H9 (cell line): ENCODE measurements around the gene WDR83. TPM values are rescaled to one million over a fixed set of nuclear protein-coding genes. Genes with fewer than 3 reads are reported as not detected.
A peak's percentile ranks its signal among the peaks of the same experiment; 100 is the strongest.

Experiments used
- DNase-seq: peaks from one replicate; pipeline ENCODE4 v3.0.0-alpha.2; 2017
- H2AFZ ChIP-seq: one replicate; pipeline ENCODE4 v1.6.1; 2013; ENCODE audit warnings: mild to moderate bottlenecking, low read length, control low read depth, moderate library complexity
- H2AK5ac ChIP-seq: 2 replicates; pipeline ENCODE4 v1.6.1; 2013; ENCODE audit warnings: low read length, control low read depth, mixed read lengths; ENCODE audit not compliant: insufficient read length
- H2BK120ac ChIP-seq: one replicate; pipeline ENCODE4 v1.6.1; 2013; ENCODE audit warnings: low read depth, mild to moderate bottlenecking, low read length, control low read depth, inconsistent platforms; ENCODE audit not compliant: poor library complexity, severe bottlenecking
- H2BK12ac ChIP-seq: 2 replicates; pipeline ENCODE4 v1.6.1; 2013; ENCODE audit warnings: low read length, control low read depth, mixed read lengths, low read depth; ENCODE audit not compliant: insufficient read length
- H2BK15ac ChIP-seq: 2 replicates; pipeline ENCODE4 v1.6.1; 2013; ENCODE audit warnings: low read depth, low read length, control low read depth
- H2BK20ac ChIP-seq: one replicate; pipeline ENCODE4 v1.6.1; 2013; ENCODE audit warnings: low read depth, mild to moderate bottlenecking, low read length, control low read depth, inconsistent platforms; ENCODE audit not compliant: poor library complexity, severe bottlenecking
- H2BK5ac ChIP-seq: 2 replicates; pipeline ENCODE4 v1.6.1; 2013; ENCODE audit warnings: low read length, control low read depth, mixed read lengths; ENCODE audit not compliant: insufficient read length
- H3K14ac ChIP-seq: 2 replicates; pipeline ENCODE4 v1.6.1; 2013; ENCODE audit warnings: low read length, control low read depth; ENCODE audit not compliant: insufficient read depth
- H3K18ac ChIP-seq: 2 replicates; pipeline ENCODE4 v1.6.1; 2013; ENCODE audit warnings: low read depth, mild to moderate bottlenecking, mixed read lengths, low read length, control low read depth; ENCODE audit not compliant: insufficient read length
- H3K23ac ChIP-seq: 2 replicates; pipeline ENCODE4 v1.6.1; 2013; ENCODE audit warnings: low read length, control low read depth, mixed read lengths, low read depth; ENCODE audit not compliant: insufficient read length
- H3K23me2 ChIP-seq: 2 replicates; pipeline ENCODE4 v1.6.1; 2013; ENCODE audit warnings: low read depth, mild to moderate bottlenecking, mixed read lengths, low read length, control low read depth; ENCODE audit not compliant: insufficient read length, poor library complexity, severe bottlenecking
- H3K27ac ChIP-seq: 2 replicates; pipeline ENCODE4 v1.5.1; 2013; ENCODE audit warnings: low read length, control low read depth, mixed read lengths, low read depth; ENCODE audit not compliant: insufficient read length
- H3K27me3 ChIP-seq: 2 replicates; pipeline ENCODE4 v1.6.1; 2013; ENCODE audit warnings: low read length, control low read depth, inconsistent platforms; ENCODE audit not compliant: insufficient read depth
- H3K4ac ChIP-seq: 2 replicates; pipeline ENCODE4 v1.6.1; 2013; ENCODE audit warnings: low read depth, mild to moderate bottlenecking, control low read depth, inconsistent platforms, low read length, moderate library complexity
- H3K4me1 ChIP-seq: 2 replicates; pipeline ENCODE4 v1.6.1; 2013; ENCODE audit warnings: low read length, control low read depth, inconsistent platforms; ENCODE audit not compliant: insufficient read depth
- H3K4me2 ChIP-seq: 2 replicates; pipeline ENCODE4 v1.6.1; 2013; ENCODE audit warnings: low read length, control low read depth, mixed read lengths; ENCODE audit not compliant: insufficient read length, insufficient read depth
- H3K56ac ChIP-seq: 2 replicates; pipeline ENCODE4 v1.6.1; 2013; ENCODE audit warnings: low read depth, mild to moderate bottlenecking, mixed read lengths, low read length, control low read depth; ENCODE audit not compliant: insufficient read length
- H3K79me1 ChIP-seq: 2 replicates; pipeline ENCODE4 v1.6.1; 2013; ENCODE audit warnings: low read depth, mild to moderate bottlenecking, moderate library complexity, low read length, control low read depth, inconsistent platforms; ENCODE audit not compliant: insufficient read depth, poor library complexity, severe bottlenecking
- H3K79me2 ChIP-seq: 2 replicates; pipeline ENCODE4 v1.6.1; 2013; ENCODE audit warnings: low read length, control low read depth, inconsistent platforms; ENCODE audit not compliant: insufficient read depth
- H3K9ac ChIP-seq: 2 replicates; pipeline ENCODE4 v1.6.1; 2013; ENCODE audit warnings: low read length, control low read depth, mixed read lengths; ENCODE audit not compliant: insufficient read length; ENCODE audit errors: extremely low read depth
- H3K9me3 ChIP-seq: one replicate; pipeline ENCODE4 v1.6.1; 2013; ENCODE audit warnings: low read depth, low read length, inconsistent platforms; ENCODE audit not compliant: control insufficient read depth
- H3T11ph ChIP-seq: one replicate; pipeline ENCODE4 v1.6.1; 2013; ENCODE audit warnings: mild to moderate bottlenecking, low read length, control low read depth, inconsistent platforms
- H4K20me1 ChIP-seq: one replicate; pipeline ENCODE4 v1.6.1; 2013; ENCODE audit not compliant: control insufficient read depth, insufficient read length, insufficient read depth
- H4K5ac ChIP-seq: 2 replicates; pipeline ENCODE4 v1.6.1; 2013; ENCODE audit warnings: low read depth, mild to moderate bottlenecking, mixed read lengths, low read length, control low read depth; ENCODE audit not compliant: insufficient read length
- H4K8ac ChIP-seq: replicated peaks from 2 replicates; pipeline ENCODE4 v1.6.1; 2013; ENCODE audit warnings: low read length, control low read depth, mixed read lengths, low read depth; ENCODE audit not compliant: insufficient read length
- H4K91ac ChIP-seq: 2 replicates; pipeline ENCODE4 v1.6.1; 2013; ENCODE audit warnings: low read depth, mild to moderate bottlenecking, moderate library complexity, mixed read lengths, low read length, control low read depth; ENCODE audit not compliant: insufficient read length
- H3K27ac Mint-ChIP-seq, 3 experiments: 2 replicates in 2 of 3; 3 replicates in 1 of 3; pipeline ENCODE4 v1.8.0; 2020 to 2021; ENCODE audit warnings: mixed read lengths in 3 of 3, mild to moderate bottlenecking in 1 of 3, moderate library complexity in 1 of 3
- H3K27me3 Mint-ChIP-seq: 2 replicates; pipeline ENCODE4 v1.8.0; 2021; ENCODE audit warnings: low read depth, mild to moderate bottlenecking, moderate library complexity, mixed read lengths
- H3K36me3 Mint-ChIP-seq, 3 experiments: 2 replicates in 2 of 3; 3 replicates in 1 of 3; pipeline ENCODE4 v1.8.0; 2020 to 2021; ENCODE audit warnings: low read depth in 3 of 3, mixed read lengths in 3 of 3; ENCODE audit not compliant: insufficient read depth in 1 of 3
- H3K4me1 Mint-ChIP-seq, 2 experiments: 2 replicates each; pipeline ENCODE4 v1.8.0; 2020; ENCODE audit warnings: mixed read lengths in 2 of 2
- H3K4me3 Mint-ChIP-seq, 2 experiments: 2 replicates in 1 of 2; 3 replicates in 1 of 2; pipeline ENCODE4 v1.8.0; 2020 to 2021; ENCODE audit warnings: mild to moderate bottlenecking in 2 of 2, mixed read lengths in 2 of 2, moderate library complexity in 1 of 2
- H3K9me3 Mint-ChIP-seq, 2 experiments: 2 replicates in 1 of 2; 3 replicates in 1 of 2; pipeline ENCODE4 v1.8.0; 2020; ENCODE audit warnings: mild to moderate bottlenecking in 2 of 2, mixed read lengths in 2 of 2, moderate library complexity in 1 of 2
- CTCF ChIP-seq: fragments of 200-600 bp; sonication (generic); conservative IDR thresholded peaks from 3 replicates; pipeline ENCODE4 v1.8.0; 2021; ENCODE audit warnings: antibody characterized with exemption, mild to moderate bottlenecking
- WGBS: extraction: QIAGEN DNeasy Blood & Tissue Kit; methylation state at CpG from one replicate; pipeline ENCODE4 v1.1.7; 2013; ENCODE audit warnings: missing lambda C conversion rate, low lambda C conversion rate, mixed read lengths; ENCODE audit not compliant: insufficient read length; ENCODE audit errors: extremely low coverage; 5-methylcytosine and 5-hydroxymethylcytosine counted together
- total RNA-seq: library from RNA; stranded (reverse); gene quantifications from 2 replicates; pipeline ENCODE4 v1.2.1, GENCODE V29; 2021

WDR83 gene
- total RNA-seq, 1 experiment from 2014 or later = 21.0 TPM

- H2BK120ac ChIP-seq = no peak overlapping the region
- Mint-ChIP-seq H3K36me3 (peaks cover 0 to 3% (median 0%) of the 10 kb centered on the region in 3 experiments; a peak in 3 of 7 replicates), H3K9me3 (no peaks in the 10 kb centered on the region), H3K27ac (peak overlapping the region in 1 of 3 experiments; percentile 18; a peak in 1 of 7 replicates), H3K4me1 (0 out of 4 replicates have a peak, but pooled peaks cover 0 to 2% of the 10 kb centered on the region in 2 experiments), H3K27me3 (no peaks in the 10 kb centered on the region; the same call in 1 of the 2 replicates), H3K4me3 (no peak overlapping the region)
- no peak overlapping the region for H2BK5ac ChIP-seq
- H3T11ph ChIP-seq = no peak overlapping the region
- H4K5ac ChIP-seq = no peak overlapping the region
- no peaks in the 10 kb centered on the region for H3K79me1 ChIP-seq
- H3K18ac ChIP-seq = no peak overlapping the region
- no peak overlapping the region for H4K8ac ChIP-seq
- no peak overlapping the region for H3K4ac ChIP-seq
- WGBS = no CpG with 5 or more reads among the region's 5 CpGs
- H3K56ac ChIP-seq = no peak overlapping the region
- H3K27me3 ChIP-seq = no peaks in the 10 kb centered on the region
- peaks cover 4% of the 10 kb centered on the region for H3K23me2 ChIP-seq
- H4K20me1 ChIP-seq = peaks cover 3% of the 10 kb centered on the region
- H2BK20ac ChIP-seq = no peak overlapping the region
- H3K27ac ChIP-seq = no peak overlapping the region
- H3K4me2 ChIP-seq = no peak overlapping the region
- 0 out of 2 replicates have a peak, but pooled peaks cover 2% of the 10 kb centered on the region for H3K4me1 ChIP-seq
- no peak overlapping the region for H4K91ac ChIP-seq
- no peak overlapping the region for H2AFZ ChIP-seq
- H3K9me3 ChIP-seq = no peaks in the 10 kb centered on the region
- no peaks in the 10 kb centered on the region for H3K79me2 ChIP-seq
- TF ChIP-seq CTCF = no peak
- no peak overlapping the region for H3K14ac ChIP-seq
- H3K23ac ChIP-seq = no peak overlapping the region
- no peak overlapping the region for H2BK12ac ChIP-seq
- no peak overlapping the region for H2BK15ac ChIP-seq
- H3K9ac ChIP-seq = no peak overlapping the region
- DNase-seq = no peak
- no peak overlapping the region for H2AK5ac ChIP-seq
Observed at GRCh38 chr19:12692960-12693359, 26.4 kb downstream of the WDR83 start.
